GM21576 (cell line): ENCODE results near the gene FNIP2.
"Not testable (repeated sequence)": the region's sequence is repeated elsewhere in the genome, so short reads cannot be mapped to it uniquely, and the experiment has no call there.

ENCODE experiments used
- ATAC-seq: cut with Tn5 transposase; IDR thresholded peaks from one replicate; pipeline ENCODE4 v1.9.1; 2021; ENCODE audit warnings: mild to moderate bottlenecking, moderate library complexity; ENCODE audit not compliant: unreplicated experiment

The FNIP2 gene

DNA sequence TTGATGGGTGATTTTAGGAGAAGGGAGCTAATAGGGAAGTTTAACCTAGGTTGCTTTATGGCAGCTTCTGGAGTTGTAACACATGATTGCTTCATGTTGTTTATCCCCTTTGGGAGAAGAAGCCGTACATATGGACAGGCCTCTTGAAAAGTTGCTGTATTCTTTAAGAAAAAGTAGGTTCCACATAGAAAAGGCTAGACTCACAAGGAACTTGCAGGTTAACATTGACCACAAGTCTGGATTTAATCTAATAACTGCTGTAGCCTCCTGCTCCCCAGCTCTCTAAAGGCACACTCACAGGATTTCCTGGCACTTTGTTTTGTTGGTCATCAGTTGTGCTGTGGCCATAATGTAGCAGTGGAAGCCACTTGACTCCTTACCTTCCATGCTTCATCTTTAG lies 19.7 kb downstream of the FNIP2 start:
- no peak for ATAC-seq

- ATAC-seq: no peak
These were observed 21.0 kb downstream of the FNIP2 start for GRCh38 chr4:158789853-158790252.

- no peak for ATAC-seq
These were observed 24.2 kb downstream of the FNIP2 start for GRCh38 chr4:158793021-158793420.

- ATAC-seq: not testable (repeated sequence)
These were observed 24.6 kb downstream of the FNIP2 start for GRCh38 chr4:158793430-158793829.

GRCh38 chr4:158796370-158797140 lies 27.7 kb downstream of the FNIP2 start:
- ATAC-seq: no peak

GRCh38 chr4:158798062-158798461 lies 29.2 kb downstream of the FNIP2 start:
- no peak for ATAC-seq

GRCh38 chr4:158799013-158799770 lies 30.4 kb downstream of the FNIP2 start:
- ATAC-seq: no peak

- no peak for ATAC-seq
These were observed 31.0 kb downstream of the FNIP2 start for GRCh38 chr4:158799856-158800255.

DNA sequence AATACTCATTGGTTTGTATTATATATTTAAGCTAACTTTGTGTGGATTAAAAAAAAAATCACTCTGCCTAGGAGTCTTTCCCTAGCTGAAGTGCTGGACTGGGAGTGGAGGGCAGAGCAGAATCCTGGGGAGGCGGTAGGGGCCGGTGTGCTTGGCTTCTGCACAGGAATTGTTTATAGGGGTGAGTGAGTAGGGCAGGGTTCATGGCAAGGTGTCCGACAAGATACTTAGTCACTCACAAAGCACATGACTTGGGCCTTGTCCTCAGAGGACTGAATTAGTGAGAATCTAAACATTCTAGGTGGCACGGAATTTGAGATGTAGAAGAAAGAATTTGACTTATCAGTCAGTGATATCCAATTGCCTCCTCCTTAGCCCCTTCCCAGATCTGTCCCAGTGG lies 32.2 kb downstream of the FNIP2 start:
- no peak for ATAC-seq

DNA sequence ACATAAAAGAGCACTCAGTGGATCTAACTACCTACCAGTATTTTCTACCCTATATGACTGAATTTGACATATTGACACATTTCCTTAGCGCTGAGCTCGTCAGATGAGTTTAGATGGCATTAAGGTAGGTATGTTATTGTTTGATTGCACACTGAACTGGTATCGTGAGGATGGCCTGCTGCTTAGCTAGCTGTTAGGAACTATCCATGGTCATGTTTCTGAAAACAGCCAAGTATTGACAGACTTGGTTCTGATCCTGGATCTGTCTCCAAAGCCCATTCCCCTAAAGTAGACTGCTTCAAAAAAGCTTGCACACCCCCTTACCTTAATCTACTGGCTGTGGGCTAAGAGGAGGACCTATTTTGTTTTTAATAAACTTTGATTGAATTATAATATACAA lies 32.9 kb downstream of the FNIP2 start:
- ATAC-seq: no peak

GRCh38 chr4:158802914-158803313 lies 34.1 kb downstream of the FNIP2 start:
- no peak for ATAC-seq

- ATAC-seq: no peak
These were observed 37.0 kb downstream of the FNIP2 start for GRCh38 chr4:158805635-158806471.

DNA sequence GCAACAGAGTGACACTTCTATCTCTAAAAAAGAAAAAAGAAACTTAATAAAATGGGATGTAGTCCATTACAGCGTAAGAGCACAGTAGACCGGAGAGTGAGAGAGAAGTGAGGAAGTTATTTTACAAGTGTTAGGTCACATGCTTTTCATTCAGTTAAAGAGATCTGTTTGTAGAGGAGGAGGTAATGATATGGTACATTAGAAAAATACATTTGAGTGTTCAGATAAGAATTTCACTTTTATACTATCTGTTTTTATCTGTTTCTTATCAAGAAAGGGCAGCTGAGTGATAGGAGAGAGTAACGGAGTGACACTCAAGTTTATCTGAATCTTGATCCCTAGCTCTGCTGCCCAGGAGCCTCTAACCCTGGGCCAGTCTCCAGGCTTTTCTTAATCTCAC lies 38.9 kb downstream of the FNIP2 start:
- no peak for ATAC-seq

DNA sequence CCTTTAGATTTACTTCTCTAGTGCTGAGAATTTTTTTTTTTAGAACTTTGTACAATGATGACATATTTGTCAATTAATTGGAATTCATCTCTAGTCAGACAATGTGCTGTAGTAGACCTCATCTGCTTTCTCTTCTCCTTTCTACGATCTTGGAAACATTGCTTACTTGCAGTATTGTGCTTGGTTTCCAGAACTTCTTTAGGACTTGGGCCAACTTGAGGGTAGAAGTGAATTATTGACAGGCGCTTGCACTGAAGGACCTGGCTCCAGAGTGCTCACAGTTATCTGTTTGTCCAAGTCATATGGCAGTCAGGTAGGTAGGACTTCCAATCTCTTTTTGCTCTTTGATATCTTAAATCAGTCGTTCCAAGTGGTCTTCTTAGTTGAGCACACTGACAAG lies 39.6 kb downstream of the FNIP2 start:
- ATAC-seq: no peak

DNA sequence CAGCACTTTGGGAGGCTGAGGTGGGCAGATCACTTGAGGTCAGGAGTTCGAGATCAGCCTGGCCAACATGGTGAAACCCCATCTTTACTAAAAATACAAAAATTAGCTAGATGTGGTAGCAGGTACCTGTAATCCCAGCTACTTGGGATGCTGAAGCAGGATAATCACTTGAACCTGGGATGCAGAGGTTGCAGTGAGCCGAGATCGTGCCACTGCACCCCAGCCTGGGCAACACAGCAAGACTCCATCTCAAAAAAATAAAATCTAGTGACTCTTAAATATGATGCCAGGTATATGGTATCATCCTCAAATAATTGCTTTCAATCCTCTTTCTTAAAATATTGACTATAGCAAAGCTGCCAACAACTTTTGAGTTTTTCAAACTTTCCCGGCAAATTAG lies 40.4 kb downstream of the FNIP2 start:
- ATAC-seq: not testable (repeated sequence)

GRCh38 chr4:158809611-158810486 lies 41.0 kb downstream of the FNIP2 start:
- ATAC-seq: peak; percentile 76

- ATAC-seq: no peak
These were observed 41.8 kb downstream of the FNIP2 start for GRCh38 chr4:158810487-158811215.

DNA sequence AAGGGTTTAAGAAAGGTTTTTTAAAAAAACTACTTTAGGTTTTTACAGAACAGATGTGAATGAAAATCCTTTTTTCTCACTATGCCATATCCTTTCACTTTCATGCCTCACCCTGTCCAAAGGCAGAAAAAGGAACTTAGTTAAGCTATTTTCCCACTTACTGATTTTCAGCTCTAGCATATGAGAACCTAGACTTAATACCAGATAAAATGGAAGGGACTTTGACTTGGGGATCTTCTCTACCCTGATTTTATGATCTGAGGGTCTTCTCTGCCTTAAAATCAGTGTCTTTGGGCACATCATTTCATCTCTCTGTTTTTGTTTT lies 42.4 kb downstream of the FNIP2 start:
- no peak for ATAC-seq

GRCh38 chr4:158811704-158812103 lies 42.9 kb downstream of the FNIP2 start:
- ATAC-seq: no peak

GRCh38 chr4:158812133-158812532 lies 43.3 kb downstream of the FNIP2 start:
- ATAC-seq: no peak
